K562 (cell line): ENCODE data around the gene CMBL. TPM values are rescaled to one million over a fixed set of nuclear protein-coding genes. Genes with fewer than 3 reads are reported as not detected.

Experiments
- ARID3B ChIP-seq: fragments of 250-450 bp; sonication (Bioruptor Pico); IDR thresholded peaks from 2 replicates; pipeline ENCODE4 v1.4.0; 2020; ENCODE audit warnings: borderline replicate concordance
- ATF7 ChIP-seq: fragments of 450-650 bp; IDR thresholded peaks from 2 replicates; pipeline ENCODE4 v1.7.1; 2014; ENCODE audit warnings: mild to moderate bottlenecking, moderate library complexity
- CBFB ChIP-seq: sonication (generic); formaldehyde crosslinking; IDR thresholded peaks from 2 replicates; pipeline ENCODE4 v1.4.0; 2020; ENCODE audit warnings: mild to moderate bottlenecking, missing genetic modification reagents
- CBX5 ChIP-seq: IDR thresholded peaks from 2 replicates; pipeline ENCODE4 v1.6.1; 2014; ENCODE audit warnings: low read depth, borderline replicate concordance
- CXXC5 ChIP-seq: fragments of 250-450 bp; sonication (Bioruptor Pico); IDR thresholded peaks from 2 replicates; pipeline ENCODE4 v1.8.0; 2022; ENCODE audit warnings: inconsistent platforms, mild to moderate bottlenecking, moderate library complexity
- ELF4 ChIP-seq: fragments of 450-650 bp; formaldehyde crosslinking; IDR thresholded peaks from 2 replicates; pipeline ENCODE4 v1.4.0; 2022; ENCODE audit warnings: missing genetic modification characterization
- NEUROD1 ChIP-seq: fragments of 150-350 bp; IDR thresholded peaks from 2 replicates; pipeline ENCODE4 v1.6.1; 2014; ENCODE audit warnings: borderline replicate concordance, low read length, low read depth; ENCODE audit not compliant: partially characterized antibody
- NONO ChIP-seq, 2 experiments: fragments of 200-400 bp in 1 of 2; fragments of 450-650 bp in 1 of 2; formaldehyde crosslinking in 1 of 2; IDR thresholded peaks; 2 replicates each; pipeline ENCODE4 v1.6.1; 2017; ENCODE audit warnings: low read depth in 2 of 2, mild to moderate bottlenecking in 2 of 2, moderate library complexity in 2 of 2, low read length in 1 of 2
- POLR2AphosphoS5 ChIP-seq: IDR thresholded peaks from 2 replicates; pipeline ENCODE4 v1.6.1; 2011; ENCODE audit warnings: mild to moderate bottlenecking, low read depth, low read length, moderate library complexity; ENCODE audit not compliant: control insufficient read depth, insufficient read depth
- PTBP1 ChIP-seq: fragments of 200-400 bp; formaldehyde crosslinking; IDR thresholded peaks from 2 replicates; pipeline ENCODE4 v1.6.1; 2017; ENCODE audit warnings: low read depth, low read length
- SMC3 ChIP-seq: conservative IDR thresholded peaks from 2 replicates; pipeline ENCODE4 v1.6.1; 2011; ENCODE audit warnings: low read depth, low read length, improper control_type of control experiment; ENCODE audit not compliant: insufficient read depth
- TEAD1 ChIP-seq, 2 experiments: fragments of 450-650 bp in 1 of 2; sonication (generic) in 1 of 2; formaldehyde crosslinking; IDR thresholded peaks; 2 replicates each; pipeline versions ENCODE4 v1.4.0 to v1.8.0; 2020 to 2022; ENCODE audit warnings: mild to moderate bottlenecking in 2 of 2, missing genetic modification reagents in 1 of 2
- XRCC4 ChIP-seq: IDR thresholded peaks from one replicate; pipeline ENCODE4 v1.6.1; 2011; ENCODE audit not compliant: insufficient read depth, insufficient read length; ENCODE audit errors: extremely low read depth
- XRCC5 ChIP-seq: fragments of 200-400 bp; formaldehyde crosslinking; IDR thresholded peaks from 2 replicates; pipeline ENCODE4 v1.6.1; 2017; ENCODE audit warnings: low read depth, mild to moderate bottlenecking, low read length
- ZFP91 ChIP-seq: sonication (generic); formaldehyde crosslinking; IDR thresholded peaks from 2 replicates; pipeline ENCODE4 v1.8.0; 2022; ENCODE audit warnings: mild to moderate bottlenecking, missing genetic modification reagents
- ZNF174 ChIP-seq: fragments of 250-450 bp; sonication (Bioruptor Pico); IDR thresholded peaks from 2 replicates; pipeline ENCODE4 v1.4.0; 2020; ENCODE audit warnings: mild to moderate bottlenecking
- ZNF197 ChIP-seq: fragments of 200-800 bp; sonication (Bioruptor generic); IDR thresholded peaks from 2 replicates; pipeline ENCODE4 v1.6.1; 2016; ENCODE audit warnings: low read depth, missing genetic modification characterization, missing compliant biosample characterization
- ZNF212 ChIP-seq: fragments of 450-650 bp; formaldehyde crosslinking; IDR thresholded peaks from 2 replicates; pipeline ENCODE4 v1.4.0; 2020; ENCODE audit warnings: mild to moderate bottlenecking
- ZNF263 ChIP-seq: sonication (generic); formaldehyde crosslinking; IDR thresholded peaks from 2 replicates; pipeline ENCODE4 v1.8.0; 2022; ENCODE audit warnings: mild to moderate bottlenecking, missing genetic modification reagents, borderline replicate concordance
- ZNF445 ChIP-seq: fragments of 250-450 bp; sonication (Bioruptor Pico); IDR thresholded peaks from 2 replicates; pipeline ENCODE4 v1.4.0; 2020; ENCODE audit warnings: low read depth, mild to moderate bottlenecking, moderate library complexity
- polyA plus RNA-seq, 8 experiments: library from polyadenylated mRNA; depleted of rRNA in 4 of 8; stranded (reverse) in 5 of 8; unstranded in 3 of 8; fragments of >200 nt; fragmentation: Nextera tagmentation in 2 of 8; fragmentation: Illumina TruSeq in 1 of 8; extraction: Ambion mirVana in 2 of 8; extraction: Trizol in 1 of 8; gene quantifications; 2 replicates each; pipeline versions ENCODE4 v1.2.1 to v1.2.3, GENCODE V29; 2011 to 2014; ENCODE audit warnings: inconsistent platforms in 1 of 8, missing spikeins in 1 of 8
- total RNA-seq, 7 experiments: library from RNA; depleted of rRNA in 6 of 7; stranded (reverse); fragments of >200 nt in 6 of 7; fragmentation: Illumina TruSeq in 2 of 7; extraction: Trizol in 2 of 7; gene quantifications; 2 replicates each; pipeline versions ENCODE4 v1.2.1 to v1.2.3, GENCODE V29; 2011 to 2021; ENCODE audit warnings: low replicate concordance in 1 of 7

Gene CMBL
- total and polyA plus RNA-seq, 9 of the 15 experiments (the other 6 are each of a cell fraction or from before 2014, with no cell fraction given), result 22.6 to 192 (median 71.1) TPM

- TF ChIP-seq ARID3B, result no peak
- 0 out of 2 replicates have a peak, but pooled peaks have one; percentile 66 for TF ChIP-seq ZNF174 (CRISPR knock-in tag)
- TF ChIP-seq XRCC5, result peak; percentile 96
- TF ChIP-seq PTBP1, result no peak
- peak; percentile 31; the same call in 1 of the 2 replicates for TF ChIP-seq CBX5
- TF ChIP-seq SMC3, result peak; percentile 98
- 0 out of 4 replicates have a peak, but pooled peaks of 1 of the 2 experiments have one; percentile 54 for TF ChIP-seq NONO (IDR thresholded peaks at IDR 0.05; ENCODE audit: low read depth in 2 of 2, low read length in 1 of 2)
- no peak for TF ChIP-seq ZNF263 (CRISPR knock-in tag)
- TF ChIP-seq ZFP91 (CRISPR knock-in tag), result no peak
- TF ChIP-seq POLR2AphosphoS5, result peak; percentile 70; the same call in 1 of the 2 replicates
- peak in 1 of 2 experiments; percentile 58; a peak in 1 of 4 replicates for TF ChIP-seq TEAD1 (CRISPR knock-in tag; IDR thresholded peaks at IDR 0.05)
- TF ChIP-seq ZNF197 (CRISPR knock-in tag), result peak; percentile 62; the same call in 1 of the 2 replicates
- peak; percentile 74; the same call in 1 of the 2 replicates for TF ChIP-seq ELF4 (CRISPR knock-in tag)
- peak; percentile 27 for TF ChIP-seq NEUROD1
- 0 out of 2 replicates have a peak, but pooled peaks have one; percentile 29 for TF ChIP-seq ATF7
- TF ChIP-seq ZNF212 (CRISPR knock-in tag), result no peak
- TF ChIP-seq ZNF445 (CRISPR knock-in tag), result 0 out of 2 replicates have a peak, but pooled peaks have one; percentile 52
- TF ChIP-seq CXXC5 (CRISPR knock-in tag), result peak; percentile 55
- TF ChIP-seq XRCC4, result no peak
- TF ChIP-seq CBFB (CRISPR knock-in tag), result 0 out of 2 replicates have a peak, but pooled peaks have one; percentile 42
Observed at GRCh38 chr5:10283927-10284635, 23.6 kb downstream of the CMBL start (continued).
